Stimulated activated CD4-positive, alpha-beta T cell treated with anti-CD3 and anti-CD28 coated beads, Interleukin-2, amount 100 ng/mL, for 4 hours (primary cell): Measurements from ENCODE around the gene LANCL1.

Experiments used
- DNase-seq: peaks from one replicate; pipeline ENCODE4 v3.0.0-alpha.2; 2020; ENCODE audit warnings: low read depth

Gene LANCL1

GRCh38 chr2:210389856-210390255, 86.7 kb downstream of the LANCL1 start:
- DNase-seq, result no peak

GRCh38 chr2:210388148-210388547, 88.4 kb downstream of the LANCL1 start:
- no peak for DNase-seq

- DNase-seq, result no peak
Measured at GRCh38 chr2:210387074-210387473, 89.5 kb downstream of the LANCL1 start.
